K562 (cell line): ENCODE results near the gene ZDHHC18. TPM values are rescaled to one million over a fixed set of nuclear protein-coding genes. Genes with fewer than 3 reads are reported as not detected.
A peak's percentile ranks its signal among the peaks of the same experiment; 100 is the strongest.

Experiments used
- ATF1 ChIP-seq, 2 experiments: fragments of 450-650 bp in 1 of 2; IDR thresholded peaks; 2 replicates each; pipeline ENCODE4 v1.6.1; 2016; ENCODE audit warnings: missing compliant biosample characterization in 1 of 2, missing genetic modification characterization in 1 of 2
- BRD4 ChIP-seq: fragments of 200-600 bp; sonication (generic); IDR thresholded peaks from 2 replicates; pipeline ENCODE4 v1.6.1; 2017; ENCODE audit warnings: inconsistent platforms
- DMBX1 ChIP-seq: fragments of 250-450 bp; sonication (Bioruptor Pico); IDR thresholded peaks from 2 replicates; pipeline ENCODE4 v1.8.0; 2022; ENCODE audit warnings: inconsistent platforms, mild to moderate bottlenecking, moderate library complexity, borderline replicate concordance
- GABPA ChIP-seq: fragments of 200-800 bp; sonication (Bioruptor generic); conservative IDR thresholded peaks from 2 replicates; pipeline ENCODE4 v1.6.1; 2016; ENCODE audit warnings: low read depth, missing genetic modification characterization, missing compliant biosample characterization
- HMGXB4 ChIP-seq: sonication (generic); formaldehyde crosslinking; IDR thresholded peaks from 2 replicates; pipeline ENCODE4 v1.8.1; 2023; ENCODE audit warnings: mild to moderate bottlenecking, missing genetic modification reagents
- IFI16 ChIP-seq: fragments of 250-450 bp; sonication (Bioruptor Pico); IDR thresholded peaks from 2 replicates; pipeline ENCODE4 v2.1.2; 2022; ENCODE audit warnings: mild to moderate bottlenecking, inconsistent platforms
- JUND ChIP-seq, 2 experiments: IDR thresholded peaks; 2 replicates in 1 of 2; 3 replicates in 1 of 2; pipeline ENCODE4 v1.6.1; 2011; ENCODE audit warnings: borderline replicate concordance in 2 of 2, low read depth in 2 of 2, low read length in 2 of 2, improper control_type of control experiment in 1 of 2, missing biosample characterization in 1 of 2, missing genetic modification characterization in 1 of 2, missing genetic modification reagents in 1 of 2
- MEIS2 ChIP-seq: fragments of 450-650 bp; IDR thresholded peaks from 2 replicates; pipeline ENCODE4 v1.6.1; 2014; ENCODE audit warnings: mild to moderate bottlenecking; ENCODE audit not compliant: partially characterized antibody
- NR4A1 ChIP-seq, 2 experiments: fragments of 250-450 bp in 1 of 2; fragments of 450-650 bp in 1 of 2; sonication (Bioruptor Pico) in 1 of 2; IDR thresholded peaks; 2 replicates each; pipeline versions ENCODE4 v1.4.0 to v1.6.1; 2016 to 2020; ENCODE audit warnings: mild to moderate bottlenecking in 2 of 2, missing compliant biosample characterization in 1 of 2, missing genetic modification characterization in 1 of 2, moderate library complexity in 1 of 2
- OTX1 ChIP-seq: fragments of 450-650 bp; formaldehyde crosslinking; IDR thresholded peaks from 2 replicates; pipeline ENCODE4 v1.4.0; 2022; ENCODE audit warnings: mild to moderate bottlenecking
- TAF1 ChIP-seq: IDR thresholded peaks from 2 replicates; pipeline ENCODE4 v1.6.1; 2011; ENCODE audit warnings: mild to moderate bottlenecking, low read length, moderate library complexity; ENCODE audit not compliant: insufficient read depth, control insufficient read depth, severe bottlenecking; ENCODE audit errors: extremely low read depth
- TAF9B ChIP-seq: fragments of 450-650 bp; IDR thresholded peaks from 2 replicates; pipeline ENCODE4 v1.6.1; 2018; ENCODE audit warnings: mild to moderate bottlenecking; ENCODE audit not compliant: partially characterized antibody
- THRB ChIP-seq: fragments of 450-650 bp; formaldehyde crosslinking; conservative IDR thresholded peaks from 2 replicates; pipeline ENCODE4 v1.4.0; 2022; ENCODE audit warnings: mild to moderate bottlenecking, missing genetic modification characterization
- ZBTB33 ChIP-seq: sonication (generic); formaldehyde crosslinking; IDR thresholded peaks from 2 replicates; pipeline ENCODE4 v1.8.1; 2023; ENCODE audit warnings: mild to moderate bottlenecking, missing genetic modification reagents
- ZNF384 ChIP-seq: IDR thresholded peaks from 2 replicates; pipeline ENCODE4 v1.6.1; 2012; ENCODE audit warnings: low read depth, low read length, improper control_type of control experiment
- ZNF592 ChIP-seq: fragments of 450-650 bp; IDR thresholded peaks from 2 replicates; pipeline ENCODE4 v1.6.1; 2017; ENCODE audit warnings: antibody characterized with exemption, mild to moderate bottlenecking
- ZNF707 ChIP-seq: fragments of 250-450 bp; sonication (Bioruptor Pico); conservative IDR thresholded peaks from 2 replicates; pipeline ENCODE4 v1.8.0; 2022; ENCODE audit warnings: inconsistent platforms, mild to moderate bottlenecking, moderate library complexity
- polyA plus RNA-seq, 8 experiments: library from polyadenylated mRNA; depleted of rRNA in 4 of 8; stranded (reverse) in 5 of 8; unstranded in 3 of 8; fragments of >200 nt; fragmentation: Nextera tagmentation in 2 of 8; fragmentation: Illumina TruSeq in 1 of 8; extraction: Ambion mirVana in 2 of 8; extraction: Trizol in 1 of 8; gene quantifications; 2 replicates each; pipeline versions ENCODE4 v1.2.1 to v1.2.3, GENCODE V29; 2011 to 2014; ENCODE audit warnings: inconsistent platforms in 1 of 8, missing spikeins in 1 of 8
- total RNA-seq, 7 experiments: library from RNA; depleted of rRNA in 6 of 7; stranded (reverse); fragments of >200 nt in 6 of 7; fragmentation: Illumina TruSeq in 2 of 7; extraction: Trizol in 2 of 7; gene quantifications; 2 replicates each; pipeline versions ENCODE4 v1.2.1 to v1.2.3, GENCODE V29; 2011 to 2021; ENCODE audit warnings: low replicate concordance in 1 of 7

Gene ZDHHC18
- total and polyA plus RNA-seq, 9 of the 15 experiments (the other 6 are each of a cell fraction or from before 2014, with no cell fraction given), result 0.42 to 35.6 (median 15.8) TPM

GRCh38 chr1:26890467-26890796 is 63.9 kb downstream of the ZDHHC18 start (continued):
- TF ChIP-seq THRB (CRISPR knock-in tag) (peak; percentile 66; the same call in 1 of the 2 replicates), ZNF384 (no peak), NR4A1 (CRISPR knock-in tag; IDR thresholded peaks at IDR 0.05) (peak; percentile 86; the same call in 1 of the 2 replicates), NR4A1 (tag; IDR thresholded peaks at IDR 0.05) (no peak), JUND (IDR thresholded peaks at IDR 0.05; ENCODE audit: borderline replicate concordance, low read depth, low read length) (no peak), JUND (tag; IDR thresholded peaks at IDR 0.05; ENCODE audit: borderline replicate concordance, low read depth, low read length) (no peak), HMGXB4 (CRISPR knock-in tag) (peak; percentile 18; the same call in 1 of the 2 replicates), OTX1 (CRISPR knock-in tag) (0 out of 2 replicates have a peak, but pooled peaks have one; percentile 23), DMBX1 (CRISPR knock-in tag) (peak; percentile 50; the same call in 1 of the 2 replicates), ZBTB33 (CRISPR knock-in tag) (no peak), ZNF592 (peak; percentile 35; the same call in 1 of the 2 replicates), ZNF707 (0 out of 2 replicates have a peak, but pooled peaks have one; percentile 19), IFI16 (CRISPR knock-in tag) (0 out of 2 replicates have a peak, but pooled peaks have one; percentile 35), GABPA (tag) (peak; percentile 81), MEIS2 (no peak), TAF9B (peak; percentile 22), BRD4 (0 out of 2 replicates have a peak, but pooled peaks have one; percentile 8), ATF1 (CRISPR knock-in tag; IDR thresholded peaks at IDR 0.05) (no peak), ATF1 (tag; IDR thresholded peaks at IDR 0.05) (peak; percentile 80; the same call in 1 of the 2 replicates), TAF1 (peak; percentile 2)
